Activated CD4-positive, CD25-positive, alpha-beta regulatory T cell treated with anti-CD3 and anti-CD28 coated beads, Interleukin-2, amount 50 U/mL, for 72 hours (primary cell): ENCODE measurements around the gene SRGAP2C.
"Not testable (repeated sequence)": the region's sequence is repeated elsewhere in the genome, so short reads cannot be mapped to it uniquely, and the experiment has no call there.

Experiments used
- DNase-seq: peaks from one replicate; pipeline ENCODE4 v3.0.0; 2021

The SRGAP2C gene

GRCh38 chr1:121187914-121188313 lies 3.1 kb downstream of the SRGAP2C start:
- DNase-seq, result not testable (repeated sequence)

- DNase-seq, result not testable (repeated sequence)
Observed at GRCh38 chr1:121192512-121192911, 7.7 kb downstream of the SRGAP2C start.

- not testable (repeated sequence) for DNase-seq
Observed at GRCh38 chr1:121197095-121197882, 12.5 kb downstream of the SRGAP2C start.

GRCh38 chr1:121199763-121200162 lies 15.0 kb downstream of the SRGAP2C start:
- DNase-seq, result not testable (repeated sequence)

- DNase-seq, result not testable (repeated sequence)
Observed at GRCh38 chr1:121200232-121200631, 15.5 kb downstream of the SRGAP2C start.

- DNase-seq, result not testable (repeated sequence)
Observed at GRCh38 chr1:121200985-121201981, 16.5 kb downstream of the SRGAP2C start.

- DNase-seq, result not testable (repeated sequence)
Observed at GRCh38 chr1:121202986-121203385, 18.2 kb downstream of the SRGAP2C start.

GRCh38 chr1:121205786-121206711 lies 21.3 kb downstream of the SRGAP2C start:
- not testable (repeated sequence) for DNase-seq

GRCh38 chr1:121207328-121207727 lies 22.6 kb downstream of the SRGAP2C start:
- DNase-seq, result not testable (repeated sequence)

- DNase-seq, result not testable (repeated sequence)
Observed at GRCh38 chr1:121208375-121208774, 23.6 kb downstream of the SRGAP2C start.

GRCh38 chr1:121210778-121211177 lies 26.0 kb downstream of the SRGAP2C start:
- not testable (repeated sequence) for DNase-seq

GRCh38 chr1:121213491-121213890 lies 28.7 kb downstream of the SRGAP2C start:
- not testable (repeated sequence) for DNase-seq

- DNase-seq, result not testable (repeated sequence)
Observed at GRCh38 chr1:121214544-121215156, 29.9 kb downstream of the SRGAP2C start.

GRCh38 chr1:121215699-121216417 lies 31.1 kb downstream of the SRGAP2C start:
- DNase-seq, result not testable (repeated sequence)

- not testable (repeated sequence) for DNase-seq
Observed at GRCh38 chr1:121216676-121217075, 31.9 kb downstream of the SRGAP2C start.

GRCh38 chr1:121221770-121222169 lies 37.0 kb downstream of the SRGAP2C start:
- DNase-seq, result not testable (repeated sequence)

GRCh38 chr1:121224714-121225113 lies 39.9 kb downstream of the SRGAP2C start:
- DNase-seq, result not testable (repeated sequence)

- DNase-seq, result not testable (repeated sequence)
Observed at GRCh38 chr1:121226295-121226904, 41.6 kb downstream of the SRGAP2C start.

- not testable (repeated sequence) for DNase-seq
Observed at GRCh38 chr1:121226925-121227324, 42.1 kb downstream of the SRGAP2C start.

- DNase-seq, result not testable (repeated sequence)
Observed at GRCh38 chr1:121227544-121228330, 43.0 kb downstream of the SRGAP2C start.
